ENCODE measurements around the gene RGS3.

RGS3 gene

GRCh38 chr9:113461285-113461684 lies 2.2 kb upstream of the RGS3 start:
- no peak for TF ChIP-seq ZSCAN30 (tag by site-specific recombination; IDR thresholded peaks at IDR 0.05)
- no peak for TF ChIP-seq ZNF157 (tag by site-specific recombination; IDR thresholded peaks at IDR 0.05)
- no peak for TF ChIP-seq ZNF416 (tag by site-specific recombination; IDR thresholded peaks at IDR 0.05)
- no peak for TF ChIP-seq ZNF776 (tag by site-specific recombination; IDR thresholded peaks at IDR 0.05; ENCODE audit: borderline replicate concordance)
- peaks cover 10% of the 10 kb centered on the region for H3K4me1 ChIP-seq (ENCODE audit: control insufficient read depth, insufficient read depth, low read length)
- POLR2A ChIA-PET, result interaction anchor here (0.6 kb wide), 1 partner anchor 23 kb away, joined by 3 read pairs; no protein-coding TSS in a partner anchor
- H3K9me3 ChIP-seq (ENCODE audit: control insufficient read depth, insufficient read depth, low read depth, low read length), result no peaks in the 10 kb centered on the region
- H3K4me3 ChIP-seq (ENCODE audit: low read depth, low read length), result no peak overlapping the region
- H3K36me3 ChIP-seq (ENCODE audit: control insufficient read depth in 2 of 2, insufficient read depth in 1 of 2, low read length in 2 of 2), result no peaks in the 10 kb centered on the region
- CTCF ChIA-PET, result interaction anchor here (1.6 kb wide), 1 partner anchor 130 kb away, joined by 4 read pairs; no protein-coding TSS in a partner anchor
- H3K27ac ChIP-seq (ENCODE audit: extremely low read depth, low read depth, low read length), result no peak overlapping the region

GRCh38 chr9:113461943-113462342 lies 1.6 kb upstream of the RGS3 start:
- CTCF ChIA-PET, result interaction anchor here (1.6 kb wide), 1 partner anchor 130 kb away, joined by 4 read pairs; no protein-coding TSS in a partner anchor
- Histone ChIP-seq H3K4me3 (ENCODE audit: low read depth, low read length) (no peak overlapping the region), H3K9me3 (ENCODE audit: control insufficient read depth, insufficient read depth, low read depth, low read length) (no peaks in the 10 kb centered on the region), H3K4me1 (ENCODE audit: control insufficient read depth, insufficient read depth, low read length) (peaks cover 10% of the 10 kb centered on the region), H3K36me3 (ENCODE audit: control insufficient read depth in 2 of 2, insufficient read depth in 1 of 2, low read length in 2 of 2) (no peaks in the 10 kb centered on the region), H3K27ac (ENCODE audit: extremely low read depth, low read depth, low read length) (no peak overlapping the region)
- TF ChIP-seq TRIM28 (IDR thresholded peaks at IDR 0.05; ENCODE audit: borderline replicate concordance, low read length) (no peak), ZNF670 (tag by site-specific recombination; IDR thresholded peaks at IDR 0.05; ENCODE audit: low read depth) (no peak), ZNF155 (tag by site-specific recombination; IDR thresholded peaks at IDR 0.05) (no peak), PRDM6 (tag by site-specific recombination; IDR thresholded peaks at IDR 0.05) (no peak), ZNF555 (tag by site-specific recombination; conservative IDR thresholded peaks at IDR 0.05) (no peak), ZNF423 (tag by site-specific recombination; IDR thresholded peaks at IDR 0.05) (no peak), ZNF530 (tag by site-specific recombination; IDR thresholded peaks at IDR 0.05; ENCODE audit: low read depth) (no peak)
- POLR2A ChIA-PET, result interaction anchor here (0.6 kb wide), 1 partner anchor 22 kb away, joined by 3 read pairs; no protein-coding TSS in a partner anchor

DNA sequence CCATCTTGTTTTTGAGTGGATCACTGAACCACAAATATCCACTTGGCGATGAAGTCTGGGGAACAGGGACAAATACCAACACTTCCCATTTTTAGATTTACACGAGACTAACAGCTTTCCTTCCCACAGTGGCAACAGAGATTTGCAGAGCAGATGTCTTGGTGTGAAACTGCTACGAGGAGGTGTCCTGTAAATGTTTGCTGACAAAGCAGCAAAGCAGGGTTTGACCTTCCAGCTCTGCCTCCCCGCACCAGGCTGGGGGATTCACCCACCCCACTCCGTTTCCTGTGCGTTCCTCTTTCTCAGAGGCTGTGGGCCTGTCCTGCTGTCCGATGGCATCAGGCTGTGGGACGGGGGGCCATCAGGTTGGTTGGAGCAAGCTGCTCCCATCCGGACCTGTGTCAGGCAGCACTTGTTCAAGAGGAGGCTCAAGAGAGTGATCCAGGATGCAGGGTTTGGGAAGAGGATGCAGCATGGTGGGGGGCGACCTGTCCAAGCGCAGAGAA lies 693 bp upstream of the RGS3 start:
- Histone ChIP-seq H3K9me3 (ENCODE audit: control insufficient read depth, insufficient read depth, low read depth, low read length) (no peaks in the 10 kb centered on the region), H3K36me3 (ENCODE audit: control insufficient read depth in 2 of 2, insufficient read depth in 1 of 2, low read length in 2 of 2) (no peaks in the 10 kb centered on the region), H3K27ac (ENCODE audit: extremely low read depth, low read depth, low read length) (no peak overlapping the region; the same call in 1 of the 2 replicates), H3K4me3 (ENCODE audit: low read depth, low read length) (no peak overlapping the region), H3K4me1 (ENCODE audit: control insufficient read depth, insufficient read depth, low read length) (peaks cover 10% of the 10 kb centered on the region)
- ChIA-PET POLR2A (no interaction called here), CTCF (interaction anchor here (0.6 to 1.6 kb wide), 3 partner anchors 17 to 342 kb away, joined by 3 to 10 read pairs (median 3); no protein-coding TSS in a partner anchor)
- TF ChIP-seq ZNF184 (tag by site-specific recombination; IDR thresholded peaks at IDR 0.05) (no peak), ZNF843 (tag by site-specific recombination; IDR thresholded peaks at IDR 0.05) (no peak), ZNF701 (tag by site-specific recombination; IDR thresholded peaks at IDR 0.05) (no peak), ZBTB8A (tag by site-specific recombination; IDR thresholded peaks at IDR 0.05) (no peak), REST (tag by site-specific recombination; IDR thresholded peaks at IDR 0.05) (no peak), TSHZ1 (tag by site-specific recombination; IDR thresholded peaks at IDR 0.05; ENCODE audit: borderline replicate concordance) (no peak), KLF1 (tag by site-specific recombination; IDR thresholded peaks at IDR 0.05) (no peak), ZFP37 (tag by site-specific recombination; IDR thresholded peaks at IDR 0.05) (no peak), WT1 (tag by site-specific recombination; IDR thresholded peaks at IDR 0.05) (no peak), ZNF155 (tag by site-specific recombination; IDR thresholded peaks at IDR 0.05) (no peak), ZNF580 (tag by site-specific recombination; IDR thresholded peaks at IDR 0.05) (no peak), ZNF157 (tag by site-specific recombination; IDR thresholded peaks at IDR 0.05) (no peak)

Data from HEK293 (cell line).